Measurements from ENCODE around the gene CDH23.

The CDH23 gene

DNA sequence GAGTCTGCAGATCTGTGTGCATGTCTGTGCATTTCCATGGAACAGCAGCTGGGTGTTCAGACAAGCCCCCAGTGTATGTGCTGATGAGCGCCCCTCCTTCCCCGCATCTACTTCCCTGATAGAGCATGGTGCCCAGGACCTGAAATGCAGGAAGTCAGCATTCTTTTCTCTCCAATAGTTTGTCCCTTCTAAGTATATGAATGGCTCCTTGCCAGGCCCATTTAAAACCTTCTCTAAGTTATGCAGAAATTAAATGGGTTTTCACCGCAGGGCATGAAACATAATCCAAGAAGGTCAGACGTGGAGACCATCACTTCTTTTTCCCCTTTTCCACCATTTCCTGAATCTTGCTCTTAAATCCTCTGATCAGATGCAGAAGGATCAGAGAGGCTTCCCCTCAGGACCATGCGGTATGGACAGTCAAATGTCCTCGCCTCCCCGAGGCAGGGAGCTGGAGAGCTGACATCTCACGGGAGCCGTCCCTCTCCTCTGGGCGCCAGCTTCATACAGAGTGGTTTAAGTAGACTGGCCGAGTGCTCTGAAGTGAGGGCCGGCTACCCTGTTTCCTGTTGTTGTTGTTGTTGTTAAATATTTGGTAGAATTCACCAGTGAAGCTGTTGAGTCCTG lies 167.6 kb downstream of the CDH23 start:
- TF ChIP-seq, protein P1, sequence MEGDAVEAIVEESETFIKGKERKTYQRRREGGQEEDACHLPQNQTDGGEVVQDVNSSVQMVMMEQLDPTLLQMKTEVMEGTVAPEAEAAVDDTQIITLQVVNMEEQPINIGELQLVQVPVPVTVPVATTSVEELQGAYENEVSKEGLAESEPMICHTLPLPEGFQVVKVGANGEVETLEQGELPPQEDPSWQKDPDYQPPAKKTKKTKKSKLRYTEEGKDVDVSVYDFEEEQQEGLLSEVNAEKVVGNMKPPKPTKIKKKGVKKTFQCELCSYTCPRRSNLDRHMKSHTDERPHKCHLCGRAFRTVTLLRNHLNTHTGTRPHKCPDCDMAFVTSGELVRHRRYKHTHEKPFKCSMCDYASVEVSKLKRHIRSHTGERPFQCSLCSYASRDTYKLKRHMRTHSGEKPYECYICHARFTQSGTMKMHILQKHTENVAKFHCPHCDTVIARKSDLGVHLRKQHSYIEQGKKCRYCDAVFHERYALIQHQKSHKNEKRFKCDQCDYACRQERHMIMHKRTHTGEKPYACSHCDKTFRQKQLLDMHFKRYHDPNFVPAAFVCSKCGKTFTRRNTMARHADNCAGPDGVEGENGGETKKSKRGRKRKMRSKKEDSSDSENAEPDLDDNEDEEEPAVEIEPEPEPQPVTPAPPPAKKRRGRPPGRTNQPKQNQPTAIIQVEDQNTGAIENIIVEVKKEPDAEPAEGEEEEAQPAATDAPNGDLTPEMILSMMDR (IDR thresholded peaks at IDR 0.05; ENCODE audit: insufficient read depth, low read depth, low read length, missing control alignments) = no peak
- H3K4me3 ChIP-seq (ENCODE audit: low read length) = no peak overlapping the region
- no peak for DNase-seq (ENCODE audit: low read depth)

DNA sequence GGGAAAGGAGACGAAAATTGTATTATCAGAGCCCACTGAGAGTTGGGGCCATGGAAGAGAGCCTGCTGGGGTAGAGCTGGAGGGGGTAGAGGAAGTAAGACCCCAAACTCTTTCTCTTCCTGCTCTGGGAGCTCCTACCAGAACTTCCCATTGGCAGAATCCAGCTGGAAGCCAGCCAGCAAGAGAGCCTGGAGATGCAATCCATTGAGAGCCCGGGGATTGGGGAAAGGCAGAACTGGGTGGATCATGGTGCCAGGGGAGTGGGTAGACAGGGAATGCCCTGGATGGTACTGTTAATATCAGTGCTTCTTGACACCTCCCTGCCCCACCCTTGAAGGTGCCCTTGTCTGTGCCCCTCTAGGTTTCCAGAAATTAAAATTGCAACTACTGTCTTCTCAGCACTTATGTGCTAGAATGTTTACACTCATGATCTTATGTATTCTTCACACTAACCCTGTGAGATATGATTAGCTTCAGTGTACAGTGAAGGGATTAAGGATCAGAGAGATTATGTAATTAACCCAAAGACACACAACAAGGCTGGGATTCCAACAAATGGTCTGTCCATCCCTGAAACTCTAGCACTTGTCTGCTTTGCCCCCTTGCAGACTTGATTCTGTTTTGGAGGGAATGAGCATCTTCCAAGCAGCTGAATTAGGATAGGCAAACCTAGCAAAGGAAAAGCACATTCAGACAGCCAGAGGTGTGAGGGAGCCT lies 168.7 kb downstream of the CDH23 start:
- no peak overlapping the region for H3K4me3 ChIP-seq (ENCODE audit: low read length)
- TF ChIP-seq, protein P1 (IDR thresholded peaks at IDR 0.05; ENCODE audit: insufficient read depth, low read depth, low read length, missing control alignments) = no peak
- no peak for DNase-seq (ENCODE audit: low read depth)

DNA sequence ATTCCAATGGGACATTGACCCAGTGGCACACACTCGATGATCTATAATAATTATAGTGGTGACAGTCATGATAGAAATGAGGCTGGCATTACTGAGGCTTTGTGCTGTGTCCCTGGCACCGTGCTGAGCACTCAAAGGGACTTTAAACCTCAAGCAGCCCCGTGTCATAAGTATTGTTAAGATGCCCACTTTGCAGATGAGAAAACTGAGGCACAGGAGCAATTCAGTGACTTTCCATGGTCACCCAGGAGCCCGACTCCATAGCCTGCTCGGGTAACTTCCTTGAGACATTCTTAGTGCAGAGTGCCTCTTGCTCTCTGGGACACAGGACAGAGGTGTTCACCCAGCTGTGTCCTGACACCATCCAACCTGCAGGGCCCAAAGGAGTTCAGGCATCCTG lies 170.3 kb downstream of the CDH23 start:
- TF ChIP-seq, protein P1 (IDR thresholded peaks at IDR 0.05; ENCODE audit: insufficient read depth, low read depth, low read length, missing control alignments) = no peak
- no peak overlapping the region for H3K4me3 ChIP-seq (ENCODE audit: low read length)
- DNase-seq (ENCODE audit: low read depth) = no peak

DNA sequence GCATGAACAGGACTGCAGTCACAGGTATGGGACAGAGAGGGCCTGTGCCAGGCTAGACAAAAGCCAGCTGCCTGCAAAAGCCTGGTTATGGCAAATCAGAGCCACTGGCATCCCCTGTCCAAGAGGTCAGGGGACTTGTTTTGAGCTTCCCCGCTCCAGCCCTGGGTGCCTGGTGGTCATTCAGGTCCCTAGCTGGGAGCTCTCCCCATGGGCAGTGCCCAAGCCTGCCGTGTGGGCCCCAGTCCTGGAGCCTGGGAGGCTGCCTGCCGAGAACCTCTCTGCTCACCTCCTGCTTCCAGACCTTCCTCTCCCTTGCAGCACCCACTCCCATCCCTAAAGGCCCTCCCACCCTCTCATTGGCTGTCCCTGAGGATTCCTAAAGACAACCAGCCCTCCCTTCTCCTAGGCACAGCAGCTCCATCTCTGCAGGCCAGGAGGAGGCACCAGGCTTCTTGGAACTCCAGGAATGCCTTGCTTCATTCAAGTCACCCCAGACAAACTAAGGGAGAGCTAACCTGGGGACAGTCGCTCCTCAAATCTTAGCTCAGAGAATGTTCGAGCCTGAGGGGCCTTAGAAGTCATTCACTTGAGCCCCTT lies 172.3 kb downstream of the CDH23 start:
- DNase-seq (ENCODE audit: low read depth) = no peak
- TF ChIP-seq, protein P1 (IDR thresholded peaks at IDR 0.05; ENCODE audit: insufficient read depth, low read depth, low read length, missing control alignments) = no peak
- no peak overlapping the region for H3K4me3 ChIP-seq (ENCODE audit: low read length)

DNA sequence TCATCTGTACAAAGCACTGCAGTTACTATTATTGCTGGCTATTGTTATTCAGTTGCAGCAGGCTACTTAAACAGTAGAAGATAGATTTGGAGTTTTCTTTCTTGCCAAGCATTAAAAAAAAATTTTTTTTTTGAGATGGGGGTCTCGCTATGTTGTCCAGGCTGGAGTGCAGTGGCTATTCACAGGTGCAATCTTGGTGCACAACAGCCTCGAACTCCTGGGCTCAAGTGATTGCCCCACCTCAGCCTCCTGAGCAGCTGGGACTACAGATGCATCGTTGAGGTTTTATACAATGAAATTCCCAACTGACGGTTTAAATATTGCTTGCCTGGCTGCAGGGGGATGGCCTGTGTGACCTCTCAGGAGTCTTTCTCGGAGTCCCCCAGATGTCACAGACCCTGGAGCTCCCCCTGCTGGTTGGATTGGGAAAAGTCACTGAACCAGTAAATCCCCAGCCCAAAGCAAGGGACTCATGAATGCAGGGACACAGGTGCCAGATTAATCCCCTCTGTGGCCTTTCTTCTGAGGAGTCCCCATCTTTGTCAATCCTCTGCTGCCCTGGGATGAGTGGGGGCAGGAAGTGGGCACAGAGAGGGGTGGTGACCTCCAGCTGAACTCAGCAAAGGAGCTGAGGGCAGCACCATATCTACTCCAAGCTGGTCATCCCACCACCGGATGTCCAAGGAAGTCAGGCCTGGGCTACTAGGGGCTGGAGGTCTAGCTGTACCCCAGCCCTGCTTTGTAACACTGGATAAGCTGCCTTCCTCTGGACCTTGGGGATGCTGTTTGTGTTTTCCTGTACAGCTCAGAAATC lies 173.3 kb downstream of the CDH23 start:
- TF ChIP-seq, protein P1 (IDR thresholded peaks at IDR 0.05; ENCODE audit: insufficient read depth, low read depth, low read length, missing control alignments) = peak; percentile 85
- DNase-seq (ENCODE audit: low read depth) = peak; percentile 48

DNA sequence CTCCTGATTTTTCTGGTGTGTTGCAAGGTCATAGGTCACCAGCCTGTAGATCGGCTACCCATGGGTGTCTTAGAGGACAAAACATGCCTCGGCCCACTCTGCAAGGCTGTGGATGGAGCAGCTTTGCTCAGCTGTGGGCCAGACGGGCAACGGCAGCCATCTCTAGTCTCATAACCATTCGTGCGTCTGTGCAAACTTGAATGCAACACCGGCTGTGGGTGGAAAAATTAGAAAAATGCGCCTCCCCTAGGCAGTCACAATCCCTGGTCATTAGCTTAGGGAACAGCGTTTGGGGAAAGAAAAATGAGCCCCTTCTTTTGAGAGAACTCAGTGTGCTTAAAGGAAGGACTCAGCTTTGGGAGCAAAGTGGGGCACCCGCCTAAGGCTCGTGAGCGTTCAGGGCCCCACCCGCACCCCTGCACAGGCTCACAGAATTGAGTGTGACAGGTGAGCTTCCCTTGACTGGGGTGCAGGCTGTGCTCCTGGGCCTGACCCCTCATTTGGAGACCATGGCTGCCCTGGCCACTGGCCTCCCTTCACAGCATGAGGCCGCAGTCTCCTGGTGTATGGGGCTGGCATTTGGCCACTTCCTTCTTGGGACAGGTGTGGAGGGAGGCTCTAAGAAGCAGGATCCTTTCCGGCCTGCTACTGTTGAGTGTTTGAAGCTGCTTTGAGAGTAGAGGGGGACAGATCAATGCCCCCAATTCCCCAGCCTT lies 174.9 kb downstream of the CDH23 start:
- TF ChIP-seq, protein P1 (IDR thresholded peaks at IDR 0.05; ENCODE audit: insufficient read depth, low read depth, low read length, missing control alignments) = no peak
- DNase-seq (ENCODE audit: low read depth) = no peak
- no peak overlapping the region for H3K4me3 ChIP-seq (ENCODE audit: low read length)

More for the DNA sequence above, 173.3 kb downstream of the CDH23 start:
- no peak overlapping the region for H3K4me3 ChIP-seq (ENCODE audit: low read length)

Data from epithelial cell of esophagus (primary cell).